SIG-M5 treated with dmso at 0.1 percent for 504 hours (cell line): ENCODE results near the gene SHMT2.
"Not testable (repeated sequence)": the region's sequence is repeated elsewhere in the genome, so short reads cannot be mapped to it uniquely, and the experiment has no call there.

Experiments used
- DNase-seq: peaks from one replicate; lab custom pipeline; 2025; ENCODE audit not compliant: unreplicated experiment; lab: John Stamatoyannopoulos, UW

SHMT2 gene

DNA sequence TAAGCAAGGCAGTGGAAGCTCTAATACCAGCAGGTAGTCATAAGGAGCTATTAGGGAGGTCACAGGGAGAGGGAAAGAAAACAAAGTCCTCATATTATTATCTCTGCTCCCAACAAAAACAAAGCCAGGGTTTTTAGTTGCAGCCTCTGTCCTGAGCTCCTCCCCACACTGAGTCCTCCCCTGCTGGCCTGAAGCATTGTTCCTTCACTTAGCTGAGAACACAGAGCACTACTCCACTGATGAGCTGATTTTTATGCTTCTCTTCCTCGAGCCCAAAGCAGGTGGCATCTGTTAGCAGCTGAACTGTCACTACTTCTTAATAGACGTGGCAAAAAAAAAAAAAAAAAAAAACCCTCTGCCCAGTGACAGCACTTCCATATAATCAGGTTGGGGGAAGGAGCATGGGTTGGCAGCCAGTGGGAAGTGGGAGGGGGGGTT lies 31.9 kb downstream of the SHMT2 start:
- no peak for DNase-seq

DNA sequence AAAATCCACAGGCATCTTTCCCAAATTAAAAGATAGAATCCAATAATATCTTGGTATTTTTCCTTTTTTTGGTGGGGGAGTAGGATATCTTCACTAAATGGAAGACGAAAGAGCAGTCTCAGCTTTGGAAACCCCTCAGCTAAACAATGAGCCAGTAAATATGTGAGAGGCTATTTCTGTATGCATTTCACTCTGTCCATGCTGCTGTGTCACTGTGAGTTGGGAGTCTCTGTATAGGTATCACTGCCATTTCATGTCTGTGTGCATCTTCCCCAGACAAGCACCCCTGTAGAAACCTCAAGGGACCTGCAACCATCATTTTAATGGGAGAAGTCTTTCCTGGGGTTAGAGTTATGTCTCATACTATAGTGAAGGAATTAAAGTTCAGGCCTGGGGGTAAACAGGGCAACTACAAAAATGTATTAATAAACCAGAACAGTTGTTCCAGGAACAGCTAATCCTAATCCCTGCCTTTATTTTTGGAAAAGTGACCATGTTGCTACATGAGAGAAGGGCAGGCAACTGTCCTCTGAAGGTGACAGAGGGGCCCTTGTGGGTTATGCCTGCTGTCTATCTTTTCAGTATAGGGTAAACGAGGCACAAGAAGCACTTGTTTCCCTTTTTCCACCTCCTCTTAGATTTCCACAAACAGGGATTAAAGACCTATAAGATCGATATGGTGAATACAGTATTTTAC lies 32.8 kb downstream of the SHMT2 start:
- DNase-seq, result no peak

DNA sequence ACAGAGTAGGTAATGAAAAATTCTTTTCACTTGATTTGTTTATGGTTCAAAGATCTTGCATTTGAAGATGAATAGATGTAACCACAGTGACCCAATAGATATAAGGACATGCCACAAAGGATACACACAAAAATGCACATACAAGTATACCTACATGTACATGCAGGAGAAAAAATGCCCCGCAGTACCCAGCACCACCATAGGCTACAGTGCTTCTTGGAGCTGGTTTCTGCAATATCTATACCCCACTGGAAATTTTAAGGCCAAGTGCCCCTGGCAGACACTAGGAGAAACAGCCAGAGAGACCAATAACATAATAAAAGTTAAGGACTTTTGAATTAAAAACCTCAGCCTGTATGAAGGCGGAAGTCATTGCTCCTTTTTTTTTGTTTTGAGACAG lies 33.6 kb downstream of the SHMT2 start:
- DNase-seq, result no peak

DNA sequence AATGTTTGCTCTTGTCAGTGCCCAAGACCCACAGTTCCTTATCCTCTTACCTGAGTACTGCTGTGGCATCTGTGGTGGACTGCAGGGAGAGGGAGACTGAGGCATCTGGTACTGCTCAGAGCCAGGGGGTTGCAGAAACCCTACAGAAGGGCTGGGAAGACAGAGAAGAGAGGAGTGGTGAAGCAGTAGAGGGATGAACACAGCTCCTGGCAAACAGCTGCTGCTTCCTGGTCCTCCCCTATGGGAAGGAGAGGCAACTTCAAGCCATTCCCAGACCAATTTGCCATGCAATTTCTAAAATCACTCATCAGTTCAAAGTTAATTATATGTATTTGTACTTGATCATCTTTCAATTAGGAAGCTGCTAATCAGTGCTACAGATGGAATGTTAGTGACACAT lies 37.2 kb downstream of the SHMT2 start:
- DNase-seq, result no peak

DNA sequence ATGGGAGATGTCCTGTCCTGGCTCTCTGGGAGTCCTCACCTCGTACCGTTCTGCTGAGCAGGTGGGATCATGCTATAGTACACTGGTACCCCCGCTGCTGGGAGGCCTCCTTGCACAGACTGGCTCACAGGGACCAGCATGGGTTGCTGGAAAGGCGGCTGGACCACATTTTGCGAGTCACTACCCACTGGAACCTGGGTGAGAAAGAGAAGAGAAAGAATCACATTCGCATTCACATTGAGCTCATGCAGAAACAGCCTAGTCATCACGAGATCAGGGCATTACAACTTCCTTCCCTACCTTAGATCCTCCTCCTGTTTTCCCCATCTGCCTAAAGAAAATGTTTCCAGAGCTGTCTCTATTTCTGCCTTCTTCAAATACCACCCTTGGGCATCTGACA lies 38.8 kb downstream of the SHMT2 start:
- no peak for DNase-seq

DNA sequence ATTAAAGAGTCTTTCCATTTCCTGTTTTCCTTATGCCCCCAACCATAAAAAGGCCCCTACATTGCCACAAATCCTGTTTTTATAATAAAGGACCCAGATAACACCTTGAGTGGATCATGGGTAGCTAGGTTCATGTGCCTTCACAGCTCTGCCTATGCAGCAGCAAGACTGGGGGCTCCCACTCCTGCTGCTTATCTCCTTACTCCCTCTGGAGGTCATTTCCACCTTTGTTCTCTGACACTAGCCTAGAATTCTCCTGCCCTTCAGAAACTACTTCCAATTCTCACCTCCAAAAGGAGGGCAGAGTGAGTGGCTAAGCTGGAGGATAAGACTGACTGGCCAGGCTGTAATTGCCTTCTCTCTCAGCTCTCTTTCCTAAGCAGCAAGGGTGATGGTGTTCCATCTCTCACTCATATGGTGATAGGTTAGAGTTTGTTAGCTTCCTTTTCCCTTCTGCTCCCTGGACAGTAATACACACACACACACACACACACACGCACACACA lies 41.5 kb downstream of the SHMT2 start:
- no peak for DNase-seq

DNA sequence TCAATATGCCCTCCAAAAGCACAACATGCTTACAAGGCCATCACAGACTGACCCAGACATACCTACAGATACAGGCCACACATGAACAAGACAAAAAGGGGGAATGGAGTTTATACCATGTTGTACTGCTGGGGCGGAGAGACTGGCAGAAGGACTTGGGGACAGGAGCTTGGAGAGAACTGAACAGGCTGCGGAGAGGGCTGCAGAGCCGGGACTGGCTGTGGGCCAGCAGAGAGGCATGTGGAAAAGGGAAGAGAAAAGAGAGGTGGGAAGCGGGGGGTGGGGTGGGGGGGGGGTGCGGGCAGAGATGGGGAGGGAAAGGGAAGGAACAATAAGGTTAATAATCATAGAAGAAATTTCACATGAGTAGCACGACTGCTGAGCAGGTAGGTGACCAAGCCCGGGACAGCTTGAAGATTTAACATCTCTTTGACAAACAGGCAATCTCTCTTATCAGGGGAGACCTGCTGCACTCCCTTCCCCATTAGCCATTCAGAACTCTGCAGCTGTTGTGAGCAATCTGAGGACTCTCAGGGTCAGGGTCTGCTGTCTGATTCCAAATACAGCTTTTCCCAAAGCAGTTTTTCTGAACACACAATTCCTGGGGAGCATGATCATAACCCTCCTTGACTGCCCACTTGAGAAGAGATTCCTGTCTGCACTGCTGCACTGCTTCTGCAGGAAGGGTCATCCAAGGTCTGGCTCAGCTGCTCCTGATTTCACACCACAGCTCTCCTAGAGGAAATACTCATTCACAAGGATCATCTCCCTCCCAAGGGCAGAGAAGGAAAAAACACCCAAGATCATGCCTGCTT lies 43.0 kb downstream of the SHMT2 start:
- DNase-seq, result no peak

DNA sequence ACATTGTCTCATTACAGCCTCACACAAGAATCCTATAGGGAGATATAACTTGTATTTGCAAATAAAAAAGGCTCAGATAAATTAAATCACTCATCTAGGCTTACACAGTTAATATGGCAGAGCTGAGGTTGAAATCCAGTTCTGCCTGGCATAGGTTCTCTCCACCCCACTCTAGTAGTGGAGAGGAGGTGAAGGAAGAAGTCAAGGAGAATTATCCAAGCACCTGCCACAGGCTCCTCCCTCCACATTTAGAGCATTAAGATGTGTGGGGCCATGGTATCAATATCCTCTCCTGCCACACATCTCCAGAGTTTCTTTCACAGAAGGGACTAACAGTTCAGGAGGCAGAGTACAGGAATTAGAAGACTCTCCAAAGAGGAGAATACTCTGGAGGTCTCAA lies 44.0 kb downstream of the SHMT2 start:
- no peak for DNase-seq

DNA sequence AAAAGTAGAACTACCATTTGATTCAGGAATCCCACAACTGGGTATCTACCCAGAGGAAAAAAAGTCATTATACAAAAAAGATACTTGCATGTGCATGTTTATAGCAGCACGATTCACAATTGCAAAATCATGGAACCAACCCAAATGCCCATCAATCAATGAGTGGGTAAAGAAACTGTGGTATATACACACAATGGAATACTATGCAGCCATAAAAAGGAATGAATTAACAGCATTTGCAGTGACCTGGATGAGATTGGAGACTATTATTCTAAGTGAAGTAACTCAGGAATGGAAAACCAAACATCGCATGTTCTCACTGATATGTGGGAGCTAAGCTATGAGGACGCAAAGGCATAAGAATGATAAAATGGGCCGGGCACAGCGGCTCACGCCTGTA lies 46.7 kb downstream of the SHMT2 start:
- DNase-seq, result not testable (repeated sequence)

DNA sequence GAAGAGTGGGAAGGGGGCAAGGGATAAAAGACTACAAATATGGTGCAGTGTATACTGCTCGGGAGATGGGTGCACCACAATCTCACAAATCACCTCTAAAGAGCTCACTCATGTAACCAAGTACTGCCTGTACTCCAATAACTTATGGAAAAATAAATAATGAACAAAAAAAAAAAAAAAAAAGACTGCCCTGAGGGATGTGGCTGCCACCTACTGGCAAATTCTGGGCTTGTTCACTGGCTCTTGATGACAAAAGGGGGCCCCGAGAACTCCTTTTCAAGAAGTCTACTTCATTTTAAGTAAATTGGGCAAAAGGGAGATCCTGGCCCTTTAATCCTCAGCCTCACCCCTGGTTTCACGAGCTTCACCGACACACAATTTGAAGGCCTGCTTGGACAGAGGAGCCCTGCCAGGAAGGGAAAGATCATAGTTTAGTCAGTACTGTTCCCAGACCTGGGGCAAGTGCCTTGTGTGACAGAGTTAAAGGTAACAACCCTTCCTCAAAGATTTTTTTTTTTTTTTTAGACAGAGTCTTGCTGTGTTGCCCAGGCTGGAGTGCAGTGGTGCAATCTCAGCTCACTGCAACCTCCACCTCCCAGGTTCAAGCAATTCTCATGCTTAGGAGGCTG lies 47.5 kb downstream of the SHMT2 start:
- peak; percentile 52 for DNase-seq

DNA sequence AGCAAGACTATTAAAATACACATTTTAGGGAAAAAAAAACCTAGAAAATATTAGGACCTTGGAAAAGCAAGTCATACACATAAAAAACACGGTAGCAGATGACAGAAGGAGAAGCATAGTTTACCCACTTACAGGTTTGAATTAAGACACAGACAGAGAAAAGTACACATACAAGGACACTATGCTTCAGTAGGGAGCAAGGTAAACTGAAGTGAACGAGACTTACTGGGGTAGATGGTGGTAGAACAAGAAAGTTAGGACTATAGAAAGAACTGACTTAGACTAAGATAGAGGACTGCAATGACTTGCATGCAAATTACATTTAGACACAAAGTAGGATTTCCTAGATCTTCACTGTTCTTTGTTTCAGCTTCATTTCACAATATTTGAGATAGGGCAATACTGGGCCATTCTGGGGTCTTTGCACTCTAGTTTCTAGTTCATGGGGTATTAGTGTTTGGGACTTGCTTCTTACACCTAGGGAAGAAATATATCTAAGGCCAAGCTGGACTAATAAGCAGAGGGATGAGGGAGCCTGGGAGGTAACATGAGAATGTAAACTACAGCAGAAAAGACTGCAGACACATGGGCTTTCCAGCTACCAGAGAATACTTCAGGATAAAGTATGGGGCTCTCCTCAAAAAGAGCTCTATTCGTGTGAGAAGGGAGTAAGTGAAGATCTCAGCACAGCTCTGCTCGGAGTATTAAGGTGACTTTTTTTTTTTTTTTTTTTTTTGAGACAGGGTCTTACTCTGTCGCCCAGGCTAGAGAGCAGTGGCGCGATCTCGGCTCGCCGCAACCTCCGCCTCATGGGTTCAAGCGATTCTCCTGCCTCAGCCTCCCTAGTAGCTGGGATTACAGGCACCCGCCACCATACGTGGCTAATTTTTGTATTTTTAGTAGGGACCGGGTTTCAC lies 49.2 kb downstream of the SHMT2 start:
- DNase-seq, result no peak

DNA sequence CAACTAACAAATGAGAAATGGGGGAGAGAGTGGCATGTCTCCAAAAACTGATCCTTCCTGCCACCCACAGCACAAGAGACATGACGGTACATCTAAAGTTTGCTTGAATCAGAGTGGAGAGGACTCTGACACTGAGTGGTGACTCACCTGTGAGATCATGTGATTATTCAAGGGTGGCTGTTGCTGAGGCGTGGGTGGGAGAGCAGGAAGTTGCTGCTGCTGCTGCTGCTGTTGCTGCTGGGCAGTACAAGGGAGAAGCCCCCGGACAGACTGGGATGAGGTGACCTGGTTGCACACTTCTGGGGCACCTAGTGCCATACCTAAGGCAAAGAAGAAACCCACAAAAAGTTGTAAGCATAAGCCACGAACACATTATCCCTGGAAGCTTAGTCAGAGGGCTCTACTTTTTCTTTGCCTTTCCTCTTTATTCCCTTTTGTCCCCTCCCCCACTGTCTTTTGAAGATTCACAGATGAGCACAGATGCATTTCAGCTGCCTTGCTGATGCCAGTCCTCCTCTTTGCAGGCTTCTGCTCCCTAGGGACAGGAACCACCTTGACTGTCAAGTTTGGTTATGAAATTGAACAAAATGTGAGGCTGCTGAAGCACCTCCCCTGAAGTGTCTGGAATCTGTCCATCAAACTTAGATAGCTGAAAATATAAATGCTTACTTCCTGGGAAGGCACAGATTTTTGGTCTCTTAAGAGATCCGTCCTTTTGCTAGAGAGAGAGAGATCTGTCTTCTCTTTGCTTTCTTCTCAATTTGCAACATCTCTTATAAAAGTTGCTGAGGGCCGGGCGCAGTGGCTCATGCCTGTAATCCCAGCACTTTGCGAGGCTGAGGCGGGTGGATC lies 50.9 kb downstream of the SHMT2 start:
- peak; percentile 61 for DNase-seq

DNA sequence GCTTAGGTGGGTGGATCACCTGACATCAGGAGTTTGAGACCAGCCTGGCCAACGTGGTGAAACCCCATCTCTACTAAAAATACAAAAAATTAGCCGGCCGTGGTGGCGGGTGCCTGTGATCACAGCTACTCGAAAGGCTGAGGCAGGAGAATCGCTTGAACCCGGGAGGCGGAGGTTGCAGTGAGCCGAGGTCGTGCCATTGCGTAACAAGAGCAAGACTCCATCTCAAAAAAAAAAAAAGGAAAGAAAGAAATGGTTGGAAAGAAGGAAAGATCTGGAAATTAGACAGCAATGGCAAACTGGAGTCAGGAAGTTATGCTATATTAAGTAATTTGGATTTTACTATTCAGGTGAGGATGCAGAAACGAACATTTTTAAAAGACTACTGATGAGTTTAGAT lies 52.6 kb downstream of the SHMT2 start:
- not testable (repeated sequence) for DNase-seq
